K562 treated with DMSO at 1 percent for 12 hours (cell line): ENCODE results near the gene CYGB. TPM values are rescaled to one million over a fixed set of nuclear protein-coding genes. Genes with fewer than 3 reads are reported as not detected.

Source experiments
- total RNA-seq: library from RNA; unstranded; fragments of 300-600 nt; gene quantifications from 2 replicates; pipeline ENCODE4 v1.2.3, GENCODE V29; 2022; ENCODE audit not compliant: insufficient read depth

Gene CYGB
- 0.40 TPM in 1 of 2 replicates, not detected in the other for total RNA-seq

DNA sequence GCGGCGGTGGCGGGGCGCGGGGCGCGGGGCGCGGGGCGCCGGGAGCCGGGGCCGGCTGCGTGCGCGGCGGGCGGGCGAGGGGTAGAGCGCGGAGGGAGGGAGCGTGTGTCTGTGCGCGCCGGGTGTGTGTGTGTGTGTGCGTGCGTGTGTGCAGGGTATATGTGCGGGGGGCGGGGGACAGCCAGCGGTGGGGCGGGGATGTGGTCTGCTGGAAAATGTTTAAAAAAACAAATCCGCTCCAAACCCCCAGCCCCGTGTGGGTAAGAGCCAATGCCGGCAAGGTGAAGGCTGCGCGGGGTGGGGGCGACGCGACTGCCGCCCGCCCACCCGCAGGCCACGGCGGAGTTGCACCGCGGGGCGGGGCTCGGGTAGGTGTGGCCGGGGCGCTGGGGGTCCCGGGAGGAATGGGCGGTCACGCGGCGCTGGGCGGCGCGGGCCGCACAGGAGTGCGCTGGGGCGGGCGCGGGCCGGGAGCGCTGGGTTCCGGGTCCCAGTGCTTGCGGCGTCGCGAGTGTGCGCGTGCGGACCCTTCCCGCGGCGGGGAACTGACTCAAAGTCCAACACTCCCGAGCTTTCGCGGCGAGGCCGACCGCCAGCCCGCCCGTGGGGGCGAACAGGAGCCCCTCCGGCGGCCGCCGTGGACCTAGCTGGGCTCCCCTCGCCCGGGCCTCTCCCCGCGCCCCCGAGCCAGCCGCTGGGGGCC, at the start of gene CYGB:
Gene CYGB, minus strand, starts transcription at position 132 of the 703 bp plus-strand sequence. CDS start 167 bp downstream, outside the sequence.

DNA sequence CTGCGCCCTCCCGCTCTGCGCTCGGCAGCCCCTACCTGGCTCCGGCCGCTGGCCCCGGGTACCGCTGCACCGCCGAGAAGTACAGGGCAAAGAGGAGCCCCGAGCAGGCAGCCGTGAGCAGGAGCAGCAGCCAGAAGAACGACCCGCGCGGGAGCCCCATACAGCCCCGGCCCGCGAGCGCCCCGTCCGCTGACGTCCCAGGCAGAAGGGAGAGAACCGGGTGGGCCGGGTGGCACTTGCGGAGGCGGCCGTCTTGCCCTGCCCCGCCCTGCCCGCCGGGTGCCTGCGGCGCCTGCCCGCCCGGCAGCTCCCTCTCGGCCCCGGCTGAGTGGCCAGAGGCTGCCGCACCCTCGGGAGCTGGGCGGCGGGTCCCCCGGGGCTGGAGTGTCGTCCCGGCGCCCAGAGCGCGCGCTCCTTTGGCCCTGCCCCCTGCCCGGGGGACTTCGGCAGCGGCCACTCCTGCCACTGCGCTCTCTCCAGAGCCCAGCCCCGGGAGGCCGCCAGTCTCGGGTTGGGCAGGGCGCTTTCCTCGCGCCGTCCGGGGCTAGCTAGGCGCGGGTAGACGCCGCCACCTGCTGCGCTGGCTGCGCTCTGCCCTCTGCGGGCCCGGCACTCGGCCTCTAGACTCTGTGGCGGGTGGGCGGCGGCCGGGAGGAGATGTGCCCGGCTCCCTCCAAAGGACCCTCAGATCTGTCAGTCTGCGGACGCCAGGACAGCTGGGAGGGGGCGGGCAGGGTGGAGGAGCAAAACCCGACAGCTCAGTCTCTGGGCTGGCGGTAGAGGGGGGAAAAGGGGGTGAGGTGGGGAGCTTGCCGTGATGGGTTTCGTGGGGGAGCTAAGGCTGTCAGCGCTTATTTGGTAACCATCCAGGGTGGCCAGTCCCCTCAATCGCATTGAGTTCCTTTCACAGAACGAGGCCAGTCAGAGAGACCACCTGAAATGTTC, 48.4 kb upstream of the CYGB start, which contains the start of gene ST6GALNAC2:
Gene ST6GALNAC2, minus strand, starts transcription at position 212 of the 945 bp plus-strand sequence. Its CDS starts 52 bp downstream, at position 160.

DNA sequence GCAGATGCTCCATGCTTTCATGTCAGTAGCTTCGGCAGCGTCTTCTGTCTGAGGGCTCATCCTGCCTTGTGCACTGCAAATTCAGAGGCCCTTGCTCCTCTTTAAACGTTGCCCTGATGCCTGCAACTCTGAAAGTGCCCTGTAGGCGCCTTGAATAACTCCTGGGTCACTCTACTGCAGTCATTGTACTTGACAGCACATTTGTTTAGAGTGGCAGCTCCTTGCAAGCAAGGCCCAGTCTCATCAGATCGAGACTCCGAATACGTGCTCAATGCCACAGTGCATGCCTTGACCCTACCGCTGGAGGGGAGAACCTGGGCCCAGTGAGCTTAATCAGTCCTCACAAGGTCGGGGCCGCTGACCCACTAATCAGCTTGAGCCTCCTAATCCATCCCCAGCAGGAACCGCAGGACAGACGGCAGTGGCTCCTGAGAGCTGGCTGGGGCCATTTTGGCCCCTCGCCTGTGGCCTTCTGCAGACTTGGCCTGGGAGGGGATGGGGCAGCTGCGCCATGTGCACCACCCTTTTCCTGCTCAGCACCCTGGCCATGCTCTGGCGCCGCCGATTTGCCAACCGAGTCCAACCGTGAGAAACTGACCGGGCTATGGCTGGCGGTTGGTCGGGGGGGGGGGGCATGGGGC, 2.2 kb upstream of the CYGB start, which contains the start of gene PRCD:
Gene PRCD, plus strand, starts transcription at position 414 of the 641 bp plus-strand sequence. Its CDS starts 98 bp downstream, at position 512.

DNA sequence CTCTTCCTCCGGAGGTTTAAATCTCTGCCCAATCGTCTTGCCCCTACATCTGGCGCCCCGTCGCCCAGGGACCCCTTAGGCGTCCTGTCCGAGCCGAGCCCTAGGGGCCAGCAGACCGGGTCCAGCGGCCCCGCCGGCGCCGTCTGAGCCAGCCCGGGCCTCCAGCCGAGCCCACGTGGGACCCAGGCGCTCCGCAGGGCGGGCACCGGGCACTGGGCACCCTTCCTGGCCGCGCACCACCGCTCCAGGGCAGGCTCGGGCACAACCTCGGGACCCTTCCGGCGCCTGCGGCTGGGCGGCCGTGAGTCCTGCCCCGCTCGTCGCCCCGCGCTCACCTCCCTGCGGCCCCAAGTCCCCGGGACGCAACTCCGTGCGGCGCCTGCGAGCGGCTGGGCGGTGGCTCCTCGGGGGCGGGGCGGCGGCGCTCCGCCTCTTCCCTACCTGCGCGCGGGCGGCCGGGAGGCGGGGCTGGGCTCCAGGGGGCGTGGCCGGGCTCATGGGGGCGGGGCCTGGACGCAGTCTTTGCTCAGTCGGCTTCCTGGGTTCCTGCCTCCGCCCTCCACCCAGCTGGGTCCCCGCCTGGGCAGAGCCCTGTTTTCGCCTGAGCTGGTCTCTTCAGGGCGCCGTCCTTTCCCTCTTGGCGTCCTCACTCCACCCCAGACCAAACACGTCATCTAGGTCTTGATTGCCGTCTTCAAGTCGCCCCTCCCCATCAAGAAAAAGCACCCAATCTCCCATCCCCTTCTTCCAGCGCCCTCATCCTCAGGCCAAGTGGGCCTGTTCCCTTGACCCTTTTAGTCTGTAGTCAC, 36.3 kb downstream of the CYGB start, which contains the start of gene RHBDF2:
Gene RHBDF2, minus strand, starts transcription at position 406 of the 809 bp plus-strand sequence. CDS start 19,899 bp downstream, outside the sequence.

Other genes starting within 250 kb of the CYGB start
- 6.1 and 13.6 TPM in 2 replicates for gene QRICH2, start 229.4 kb downstream of the CYGB start, total RNA-seq
- 59.7 and 71.5 TPM in 2 replicates for gene PRPSAP1, start 183.8 kb downstream of the CYGB start, total RNA-seq
- 41.7 and 47.1 TPM in 2 replicates for gene SPHK1, start 153.1 kb downstream of the CYGB start, total RNA-seq
- gene UBE2O, start 84.6 kb downstream of the CYGB start, total RNA-seq, result 19.3 and 36.3 TPM in 2 replicates
- gene AANAT, start 70.1 kb downstream of the CYGB start, total RNA-seq, result not detected in 2 replicates
- 0.65 and 0.97 TPM in 2 replicates for gene RHBDF2, start 36.3 kb downstream of the CYGB start, total RNA-seq
- gene PRCD, start 2.3 kb upstream of the CYGB start, total RNA-seq, result not detected in 2 replicates
- gene ST6GALNAC2, start 48.2 kb upstream of the CYGB start, total RNA-seq, result not detected in 2 replicates
- 24.2 and 28.9 TPM in 2 replicates for gene ST6GALNAC1, start 106.0 kb upstream of the CYGB start, total RNA-seq
- 11.1 and 14.7 TPM in 2 replicates for gene MXRA7, start 173.3 kb upstream of the CYGB start, total RNA-seq
- 36.3 and 53.7 TPM in 2 replicates for gene JMJD6, start 188.9 kb upstream of the CYGB start, total RNA-seq
- gene METTL23, start 189.1 kb upstream of the CYGB start, total RNA-seq, result 66.5 and 71.4 TPM in 2 replicates
- 297 and 419 TPM in 2 replicates for gene SRSF2, start 199.6 kb upstream of the CYGB start, total RNA-seq
- 13.4 and 37.2 TPM in 2 replicates for gene MFSD11, start 200.4 kb upstream of the CYGB start, total RNA-seq